Hematopoietic multipotent progenitor cell treated with erythropoietin and hydrocortisone succinate and interleukin-3 and kit ligand, for 4 days (in vitro differentiated cells): ENCODE data around the gene NME1.
A peak's percentile ranks its signal among the peaks of the same experiment; 100 is the strongest.
"Not testable (repeated sequence)": the region's sequence is repeated elsewhere in the genome, so short reads cannot be mapped to it uniquely, and the experiment has no call there.

Experiments used
- DNase-seq: peaks from one replicate; pipeline ENCODE4 v3.0.0-alpha.2; 2015

NME1 gene

GRCh38 chr17:51147650-51148049 is 5.7 kb upstream of the NME1 start:
- DNase-seq, result no peak

DNA sequence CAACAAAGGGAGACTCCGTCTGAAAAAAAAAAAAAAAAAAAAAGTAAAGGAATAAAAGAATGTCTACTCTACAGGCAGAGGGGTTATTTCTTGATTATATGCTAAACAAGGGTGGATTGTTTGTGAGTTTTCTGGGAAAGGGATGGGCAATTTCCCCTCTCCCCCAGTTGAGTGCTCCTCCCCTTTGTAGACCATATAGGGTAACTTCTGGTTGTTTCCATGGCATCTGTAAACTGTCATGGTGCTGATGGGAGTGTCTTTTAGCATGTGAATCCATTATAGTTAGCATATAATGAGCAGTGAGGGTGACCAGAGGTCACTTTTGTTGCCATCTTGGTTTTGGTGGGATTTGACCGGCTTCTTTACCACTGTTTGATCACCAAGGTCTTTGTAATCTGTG is 4.2 kb upstream of the NME1 start:
- DNase-seq, result no peak

DNA sequence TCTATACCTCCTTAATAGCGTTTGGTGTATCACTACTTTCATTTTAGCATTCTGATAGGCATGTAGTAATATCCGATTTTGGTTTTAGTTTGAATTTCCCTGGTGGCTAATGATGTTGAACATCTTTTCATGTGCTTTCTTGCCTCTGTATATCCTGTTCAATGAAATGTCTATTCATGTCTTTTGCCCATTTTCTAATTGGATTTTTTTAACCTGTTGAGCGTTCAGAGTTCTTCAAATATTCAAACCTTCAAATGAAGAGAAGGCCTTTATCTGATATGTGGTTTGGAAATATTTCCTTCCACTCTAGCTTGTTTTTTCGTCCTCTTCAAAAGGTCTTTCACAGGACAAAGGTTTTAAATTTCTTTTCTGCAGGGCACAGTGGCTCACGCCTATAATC is 2.4 kb upstream of the NME1 start:
- DNase-seq, result no peak

DNA sequence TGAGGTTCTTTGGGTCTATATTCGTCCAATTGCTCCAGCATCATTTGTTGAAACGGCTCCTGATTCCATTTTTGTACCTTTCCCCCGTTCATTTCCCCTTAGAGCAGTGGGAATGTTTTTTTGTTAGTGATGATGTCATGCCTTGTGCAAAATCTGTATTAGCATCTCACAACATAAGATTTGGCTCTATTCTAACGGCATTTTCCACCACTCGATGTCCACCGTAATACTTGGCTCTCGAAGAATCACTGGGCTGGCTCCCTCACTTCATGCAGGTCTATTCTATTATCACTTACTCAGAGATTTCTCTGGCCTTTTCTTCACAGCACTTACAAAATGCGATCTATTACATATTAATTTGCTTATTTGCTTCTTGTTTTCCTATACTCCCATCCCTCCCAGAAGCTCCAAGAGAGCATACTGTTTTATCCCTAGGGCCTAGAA is 571 bp upstream of the NME1 start:
- no peak for DNase-seq

DNA sequence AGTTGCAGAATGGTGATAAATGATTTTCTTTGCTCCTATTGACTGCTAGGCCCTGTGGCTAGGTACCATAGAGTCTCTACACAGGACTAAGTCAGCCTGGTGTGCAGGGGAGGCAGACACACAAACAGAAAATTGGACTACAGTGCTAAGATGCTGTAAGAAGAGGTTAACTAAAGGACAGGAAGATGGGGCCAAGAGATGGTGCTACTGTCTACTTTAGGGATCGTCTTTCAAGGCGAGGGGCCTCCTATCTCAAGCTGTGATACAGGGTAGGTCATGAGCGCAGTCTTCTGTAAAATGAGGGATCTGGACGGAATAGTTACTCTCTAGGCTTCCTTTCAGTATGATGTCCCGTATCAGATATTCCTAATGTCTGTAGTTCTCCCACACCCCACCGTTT is 817 bp downstream of the NME1 start:
- DNase-seq, result peak; percentile 43

GRCh38 chr17:51155416-51155815 is 2.1 kb downstream of the NME1 start:
- no peak for DNase-seq

GRCh38 chr17:51159604-51160003 is 6.2 kb downstream of the NME1 start:
- peak; percentile 53 for DNase-seq

DNA sequence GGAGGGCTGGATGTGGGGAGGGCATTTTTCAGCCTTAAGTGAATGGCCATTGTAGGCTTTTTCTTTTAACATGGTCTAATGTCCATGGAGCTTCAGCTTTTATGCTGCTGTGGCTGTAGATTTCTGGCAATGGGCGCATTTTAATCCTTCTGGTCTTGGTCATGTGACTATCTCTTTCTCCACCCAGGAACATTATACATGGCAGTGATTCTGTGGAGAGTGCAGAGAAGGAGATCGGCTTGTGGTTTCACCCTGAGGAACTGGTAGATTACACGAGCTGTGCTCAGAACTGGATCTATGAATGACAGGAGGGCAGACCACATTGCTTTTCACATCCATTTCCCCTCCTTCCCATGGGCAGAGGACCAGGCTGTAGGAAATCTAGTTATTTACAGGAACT is 8.2 kb downstream of the NME1 start:
- DNase-seq, result no peak

DNA sequence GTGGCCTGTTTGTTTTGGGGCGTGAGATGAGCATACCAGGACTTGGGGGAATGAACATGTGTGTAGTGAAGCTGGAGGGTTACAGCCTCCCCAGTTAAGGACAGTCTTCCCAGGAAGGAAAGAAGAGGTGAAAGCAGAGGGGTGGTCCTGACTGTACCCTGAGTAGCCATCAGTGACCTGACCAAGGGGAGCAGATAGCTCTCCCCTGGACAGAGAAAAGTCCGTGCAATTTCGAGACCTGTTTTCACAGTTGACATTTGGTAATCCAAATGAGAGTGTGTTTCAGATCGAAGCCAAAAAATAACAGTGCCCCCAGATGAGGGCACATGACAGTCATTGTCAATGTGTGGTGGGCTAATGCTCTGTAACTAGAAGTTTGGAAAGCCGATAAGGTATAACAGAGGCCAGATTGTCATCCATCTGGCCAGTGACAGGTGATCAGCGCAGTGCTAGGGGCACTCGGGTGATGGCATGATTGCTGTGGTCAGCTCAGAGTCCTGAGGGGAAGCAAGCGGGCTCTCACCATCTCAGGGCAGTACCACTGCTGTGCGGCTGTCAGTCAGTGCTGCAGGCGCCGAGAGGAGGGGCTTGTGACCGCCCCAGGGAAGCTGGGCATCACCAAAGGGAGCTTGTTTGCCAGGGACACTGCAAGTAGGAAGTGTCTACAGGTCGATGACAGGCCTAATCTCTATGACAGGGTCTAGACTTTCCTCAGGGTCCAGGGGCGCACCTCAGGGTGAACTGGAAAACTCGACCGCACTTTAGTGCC is 11.7 kb downstream of the NME1 start:
- DNase-seq, result no peak

DNA sequence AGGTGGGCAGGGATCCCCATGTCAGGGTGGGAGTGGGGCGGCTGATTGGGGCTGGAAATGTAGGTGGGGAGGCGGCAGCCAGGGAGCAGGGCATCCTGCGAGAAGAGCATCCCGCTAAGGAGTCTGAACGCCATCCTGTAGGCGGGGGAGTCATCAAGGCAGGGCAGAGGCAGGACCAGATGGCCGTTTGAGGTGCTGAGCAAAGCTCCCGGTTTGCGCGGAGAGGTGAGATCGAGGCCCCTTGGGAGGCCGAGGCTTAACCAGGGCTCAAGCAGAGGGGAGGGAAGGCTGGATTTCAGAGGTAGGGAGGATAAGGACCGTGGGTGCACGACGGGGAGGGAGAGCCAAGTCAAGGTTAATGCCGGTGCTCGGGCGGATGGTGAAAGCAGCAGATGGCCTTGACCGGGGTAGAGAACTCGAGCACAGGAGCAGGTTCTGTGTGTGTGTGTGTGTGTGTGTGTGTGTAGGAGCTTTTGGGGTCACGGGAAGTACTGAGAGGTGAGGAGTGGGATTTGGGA is 12.4 kb downstream of the NME1 start:
- no peak for DNase-seq

- peak; percentile 94 for DNase-seq
Measured at GRCh38 chr17:51166198-51166986, 13.0 kb downstream of the NME1 start, which contains the start of gene NME2. NME2 (plus strand) TSS chr17:51166411; CDS start chr17:51166831, 420 bp downstream.

- peak; percentile 83 for DNase-seq
Measured at GRCh38 chr17:51166987-51167931, 13.9 kb downstream of the NME1 start.

DNA sequence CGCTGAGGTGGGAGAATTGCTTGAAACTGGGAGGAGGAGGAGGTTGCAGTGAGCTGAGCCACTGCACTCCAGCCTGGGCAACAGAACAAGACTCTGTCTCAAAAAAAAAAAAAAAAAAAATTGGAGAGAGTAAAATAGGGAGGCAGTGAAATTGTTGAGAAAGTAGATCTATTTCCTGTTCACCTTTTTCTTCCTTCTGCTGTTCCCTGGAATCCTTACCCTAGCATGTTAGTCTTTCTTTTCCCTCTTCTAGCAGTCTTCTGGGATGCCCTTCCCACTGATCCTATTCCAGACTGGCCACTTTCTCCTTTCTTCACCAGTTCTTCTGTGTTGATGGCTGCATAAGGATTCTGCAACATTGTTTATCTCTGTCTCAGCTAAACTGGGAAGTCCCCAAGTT is 16.0 kb downstream of the NME1 start:
- no peak for DNase-seq

GRCh38 chr17:51170736-51171135 is 17.4 kb downstream of the NME1 start:
- DNase-seq, result no peak

DNA sequence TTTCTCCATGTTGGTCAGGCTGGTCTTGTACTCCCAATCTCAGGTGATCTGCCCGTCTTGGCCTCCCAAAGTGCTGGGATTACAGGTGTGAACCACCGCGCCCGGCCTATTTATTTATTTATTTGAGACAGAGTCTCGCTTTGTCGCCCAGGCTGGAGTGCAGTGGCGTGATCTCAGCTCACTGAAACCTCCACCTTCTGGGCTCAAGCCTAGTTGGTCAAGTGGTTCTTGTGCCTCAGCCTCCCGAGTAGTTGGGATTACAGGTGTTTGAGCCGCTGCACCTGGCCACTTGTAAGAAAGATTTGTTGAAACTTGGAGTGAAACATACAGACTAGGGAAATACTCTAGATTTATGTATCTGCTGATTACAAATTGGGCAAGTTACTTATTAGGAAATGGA is 18.7 kb downstream of the NME1 start:
- not testable (repeated sequence) for DNase-seq

- DNase-seq, result no peak
Measured at GRCh38 chr17:51180486-51180885, 27.1 kb downstream of the NME1 start.

- DNase-seq, result no peak
Measured at GRCh38 chr17:51184124-51184523, 30.8 kb downstream of the NME1 start.

GRCh38 chr17:51185763-51186332 is 32.5 kb downstream of the NME1 start:
- DNase-seq, result no peak

DNA sequence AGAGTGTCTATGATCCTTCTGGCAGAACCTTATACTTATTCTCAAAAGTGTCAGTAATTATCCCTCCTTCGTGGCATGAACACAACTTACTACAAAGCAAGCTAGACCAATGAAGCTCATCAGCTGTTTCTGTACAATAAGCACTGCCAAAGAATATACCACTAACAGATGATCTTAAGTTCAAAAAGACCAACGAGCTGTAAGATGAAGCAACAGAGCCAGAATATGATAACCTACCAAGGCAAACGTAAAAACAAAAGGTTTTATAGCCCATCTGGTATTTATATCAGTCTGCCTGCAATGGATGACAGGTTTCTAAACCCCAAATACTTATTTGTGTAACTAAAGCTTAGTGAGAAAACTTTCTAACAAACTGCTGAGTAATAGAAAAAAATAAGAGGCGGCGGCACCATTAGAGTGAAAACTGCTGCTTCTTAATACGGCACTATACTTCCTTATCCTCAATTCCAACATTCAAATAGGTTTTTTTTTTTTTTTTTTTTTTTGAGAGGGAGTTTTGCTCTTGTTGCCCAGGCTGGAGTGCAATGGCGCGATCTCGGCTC is 35.0 kb downstream of the NME1 start:
- no peak for DNase-seq

- no peak for DNase-seq
Measured at GRCh38 chr17:51189162-51189561, 35.8 kb downstream of the NME1 start.

GRCh38 chr17:51189628-51190027 is 36.3 kb downstream of the NME1 start:
- no peak for DNase-seq

DNA sequence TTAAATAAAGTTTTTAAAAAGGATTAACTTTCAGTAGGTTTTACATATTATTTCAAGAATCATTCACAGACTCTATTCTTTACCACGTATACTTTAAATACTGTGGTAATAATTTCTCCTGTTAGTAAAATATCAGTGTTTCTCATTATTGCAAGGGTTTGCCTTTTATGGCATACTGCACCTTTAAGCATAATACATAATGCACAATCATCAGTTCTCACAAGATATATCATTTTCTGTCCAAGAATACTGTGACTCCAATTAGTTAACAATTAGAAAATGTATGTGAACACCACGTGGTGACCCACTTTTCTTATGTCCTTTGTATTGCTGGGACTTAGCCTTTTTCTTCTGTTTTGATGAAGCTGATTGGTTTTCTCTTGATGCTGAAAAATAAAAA is 38.5 kb downstream of the NME1 start:
- DNase-seq, result no peak
